HCT116 (cell line): Measurements from ENCODE around the gene ZFP36. TPM values are rescaled to one million over a fixed set of nuclear protein-coding genes. Genes with fewer than 3 reads are reported as not detected.
A peak's percentile ranks its signal among the peaks of the same experiment; 100 is the strongest.

ENCODE experiments used
- ATAC-seq: fragments of 200-7000 bp; cut with Tn5 transposase; 2 replicates; pipeline ENCODE4 v1.9.1; 2020; ENCODE audit warnings: mild to moderate bottlenecking, moderate library complexity
- BruUV-seq: library from RNA; stranded (reverse); fragments of 400-500 nt; replicated peaks from 2 replicates; lab custom pipeline; 2021; lab: Mats Ljungman, UMichigan
- CTCF ChIA-PET: fragments of 300-600 bp; sonication (Branson Sonifier 250); formaldehyde crosslinking; loops from one replicate; lab custom pipeline; 2021; ENCODE audit warnings: antibody characterized with exemption; lab: Charles Lee
- POLR2A ChIA-PET: fragments of 300-600, 350-600 bp; sonication (Branson Sonifier 250); formaldehyde crosslinking; loops from one replicate; lab custom pipeline; 2021; ENCODE audit warnings: antibody characterized with exemption; lab: Charles Lee
- RAD21 ChIA-PET, 2 experiments: fragments of 300-600 bp; sonication (Branson Sonifier 250); formaldehyde crosslinking; loops; one replicate each; lab custom pipeline; 2023; ENCODE audit warnings: low total read pairs in 2 of 2; ENCODE audit not compliant: uncharacterized antibody in 2 of 2, unreplicated experiment in 2 of 2, low non-redundant PET in 1 of 2; lab: Charles Lee
- DNase-seq: peaks from one replicate; pipeline ENCODE4 v3.0.0-alpha.2; 2010; ENCODE audit warnings: low read depth, low spot score
- H2AFZ ChIP-seq: fragments of 200-600 bp; shearing (Covaris generic), sonication (generic); 2 replicates; pipeline ENCODE4 v1.6.1; 2017; ENCODE audit warnings: low read depth, mixed run types, mixed read lengths, antibody characterized with exemption, low read length; ENCODE audit not compliant: poor library complexity, severe bottlenecking
- H3K27ac ChIP-seq: 2 replicates; pipeline ENCODE4 v1.5.1; 2012; ENCODE audit warnings: low read depth, low read length
- H3K27me3 ChIP-seq: fragments of 200-600 bp; sonication (generic); 2 replicates; pipeline ENCODE4 v1.6.1; 2016; ENCODE audit warnings: mixed run types, low read length, mixed read lengths; ENCODE audit not compliant: insufficient read depth
- H3K36me3 ChIP-seq, 2 experiments: fragments of 200-500 bp in 1 of 2; fragments of 200-600 bp in 1 of 2; sonication (Bioruptor generic) in 1 of 2; sonication (generic) in 1 of 2; 2 replicates each; pipeline versions ENCODE4 v1.5.1 to v1.6.1; 2014 to 2016; ENCODE audit warnings: low read length in 2 of 2, inconsistent platforms in 1 of 2, mixed read lengths in 1 of 2, mixed run types in 1 of 2; ENCODE audit not compliant: insufficient read depth in 2 of 2, control insufficient read depth in 1 of 2
- H3K4me1 ChIP-seq, 2 experiments: fragments of 200-600 bp in 1 of 2; sonication (generic) in 1 of 2; 2 replicates each; pipeline versions ENCODE4 v1.5.1 to v1.6.1; 2012 to 2017; ENCODE audit warnings: low read length in 2 of 2, inconsistent platforms in 1 of 2, mild to moderate bottlenecking in 1 of 2, mixed read lengths in 1 of 2, mixed run types in 1 of 2, moderate library complexity in 1 of 2; ENCODE audit not compliant: insufficient read depth in 2 of 2, control insufficient read depth in 1 of 2
- H3K4me2 ChIP-seq: fragments of 200-600 bp; sonication (generic); 2 replicates; pipeline ENCODE4 v1.6.1; 2017; ENCODE audit warnings: mixed run types, low read length, mixed read lengths
- H3K4me3 ChIP-seq, 2 experiments: fragments of 200-600 bp in 1 of 2; sonication (generic) in 1 of 2; replicated peaks in 1 of 2; 2 replicates each; pipeline ENCODE4 v1.5.1; 2011 to 2016; ENCODE audit warnings: low read length in 2 of 2, control low read depth in 1 of 2, low read depth in 1 of 2, mild to moderate bottlenecking in 1 of 2, mixed read lengths in 1 of 2, mixed run types in 1 of 2
- H3K79me2 ChIP-seq: fragments of 200-600 bp; sonication (generic); 2 replicates; pipeline ENCODE4 v1.6.1; 2017; ENCODE audit warnings: mild to moderate bottlenecking, mixed run types, low read length, moderate library complexity, mixed read lengths; ENCODE audit not compliant: insufficient read depth
- H3K9ac ChIP-seq: fragments of 200-600 bp; sonication (generic); 2 replicates; pipeline ENCODE4 v1.6.1; 2016; ENCODE audit warnings: low read length, mixed read lengths
- H3K9me2 ChIP-seq: fragments of 200-600 bp; sonication (generic), shearing (Covaris generic); 2 replicates; pipeline ENCODE4 v1.6.1; 2017; ENCODE audit warnings: mixed run types, mild to moderate bottlenecking, moderate library complexity; ENCODE audit not compliant: insufficient read depth
- H3K9me3 ChIP-seq, 2 experiments: fragments of 200-500 bp in 1 of 2; fragments of 200-600 bp in 1 of 2; sonication (Bioruptor generic) in 1 of 2; sonication (generic) in 1 of 2; 2 replicates each; pipeline ENCODE4 v1.6.1; 2014 to 2017; ENCODE audit warnings: low read length in 2 of 2, mixed read lengths in 2 of 2, inconsistent platforms in 1 of 2, low read depth in 1 of 2, mild to moderate bottlenecking in 1 of 2, mixed run types in 1 of 2, moderate library complexity in 1 of 2; ENCODE audit not compliant: control insufficient read depth in 1 of 2, insufficient read depth in 1 of 2
- H4K20me1 ChIP-seq: fragments of 200-600 bp; sonication (generic), shearing (Covaris generic); 2 replicates; pipeline ENCODE4 v1.6.1; 2017; ENCODE audit warnings: mixed run types, mild to moderate bottlenecking, moderate library complexity; ENCODE audit not compliant: insufficient read depth
- POLR2A ChIP-seq: IDR thresholded peaks from 2 replicates; pipeline ENCODE4 v1.7.0; 2011; ENCODE audit warnings: borderline replicate concordance; ENCODE audit not compliant: insufficient read depth, insufficient read length; ENCODE audit errors: extremely low read depth
- POLR2AphosphoS5 ChIP-seq: IDR thresholded peaks from 2 replicates; pipeline ENCODE4 v1.6.1; 2011; ENCODE audit warnings: mild to moderate bottlenecking, low read depth, low read length, moderate library complexity
- RAD21 ChIP-seq: IDR thresholded peaks from 2 replicates; pipeline ENCODE4 v1.6.1; 2012; ENCODE audit warnings: low read depth, mild to moderate bottlenecking
- intact Hi-C: fragments of 100-400 bp; cut with micrococcal nuclease; formaldehyde crosslinking; loops from 2 replicates; pipeline ENCODE4 v1.10.0; 2022
- total RNA-seq: library from RNA; stranded (reverse); gene quantifications from one replicate; pipeline ENCODE4 v1.2.1, GENCODE V29; 2021; ENCODE audit not compliant: unreplicated experiment
- TF ChIP-seq, protein P1 (sequence below): IDR thresholded peaks from 2 replicates; pipeline ENCODE4 v1.6.1; 2012

The ZFP36 gene
- total RNA-seq, 1 experiment from 2014 or later: 131 TPM

DNA sequence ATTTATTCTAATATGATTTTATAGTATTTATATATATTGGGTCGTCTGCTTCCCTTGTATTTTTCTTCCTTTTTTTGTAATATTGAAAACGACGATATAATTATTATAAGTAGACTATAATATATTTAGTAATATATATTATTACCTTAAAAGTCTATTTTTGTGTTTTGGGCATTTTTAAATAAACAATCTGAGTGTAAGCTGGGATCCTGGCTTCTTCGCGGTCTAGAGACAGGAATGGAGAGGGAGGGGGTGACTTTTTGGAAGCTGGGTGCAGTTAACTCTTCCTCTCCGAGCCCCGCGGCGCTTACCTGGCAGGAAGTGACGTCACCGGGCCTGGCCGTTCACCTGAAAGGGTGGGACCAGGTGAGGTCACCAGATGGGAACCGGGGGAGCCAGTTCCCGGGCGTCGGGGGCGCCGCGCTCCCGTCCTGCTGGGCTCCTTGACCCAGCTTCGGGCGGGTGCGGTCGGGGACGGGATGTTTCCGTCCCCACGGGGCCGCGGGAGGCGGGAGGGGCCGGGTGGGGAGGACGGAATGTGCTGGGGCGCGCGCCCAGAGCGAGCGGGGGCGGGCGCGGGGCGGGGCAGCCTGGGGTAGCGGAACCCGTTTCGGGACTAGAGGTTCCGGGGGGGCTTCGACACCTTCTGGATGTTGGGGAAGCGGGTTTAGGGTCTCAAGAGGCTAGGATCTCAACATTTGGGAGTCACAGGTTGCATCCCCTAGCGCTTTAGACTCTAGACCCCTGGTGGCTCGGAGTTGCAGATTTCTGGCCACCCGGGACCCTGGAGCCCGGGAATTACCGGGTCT is 2.8 kb downstream of the ZFP36 start (continued):
- peak; percentile 92 for TF ChIP-seq POLR2AphosphoS5

- Histone ChIP-seq H3K4me2 (peak overlapping the region; percentile 92), H3K9ac (peak overlapping the region; percentile 97), H2AFZ (no peak overlapping the region), H3K36me3 (peaks cover 2 to 12% of the 10 kb centered on the region in 2 experiments; a peak in 1 of 4 replicates), H3K9me2 (no peaks in the 10 kb centered on the region), H3K27ac (peak overlapping the region; percentile 100), H3K4me3 (peak overlapping the region; percentile 90 to 98), H3K4me1 (peaks cover 43 to 77% of the 10 kb centered on the region in 2 experiments), H4K20me1 (peaks cover 5% of the 10 kb centered on the region; the same call in 1 of the 2 replicates), H3K79me2 (peaks cover 37% of the 10 kb centered on the region), H3K9me3 (no peaks in the 10 kb centered on the region), H3K27me3 (no peaks in the 10 kb centered on the region)
- ATAC-seq: peak; percentile 26
- no TSS peak for BruUV-seq
- ChIA-PET RAD21 (no interaction called here), CTCF (interaction anchor here (1.0 kb wide), 1 partner anchor 31 kb away, joined by 5 read pairs; no protein-coding TSS in a partner anchor), POLR2A (interaction anchor here (1.3 to 4.1 kb wide), 2 partner anchors 12 to 26 kb away, joined by 11 to 57 read pairs; partner anchors contain the start of gene RPS16)
- DNase-seq: peak; percentile 54
- intact Hi-C loops: loop anchor here (5.0 kb wide), 1 partner anchor 68 kb away; the partner anchor contains the start of gene SAMD4B
- TF ChIP-seq RAD21 (no peak), POLR2AphosphoS5 (peak; percentile 62), POLR2A (peak; percentile 42)
- TF ChIP-seq, protein P1, sequence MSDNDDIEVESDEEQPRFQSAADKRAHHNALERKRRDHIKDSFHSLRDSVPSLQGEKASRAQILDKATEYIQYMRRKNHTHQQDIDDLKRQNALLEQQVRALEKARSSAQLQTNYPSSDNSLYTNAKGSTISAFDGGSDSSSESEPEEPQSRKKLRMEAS: no peak
These were observed 3.6 kb downstream of the ZFP36 start for GRCh38 chr19:39410017-39410830.
